SH-SY5Y (cell line): ENCODE results near the gene NOL9.

ENCODE experiments used
- GATA2 ChIP-seq: IDR thresholded peaks from 2 replicates; pipeline ENCODE4 v1.6.1; 2011; ENCODE audit warnings: mild to moderate bottlenecking, low read depth, low read length
- GATA3 ChIP-seq: IDR thresholded peaks from 2 replicates; pipeline ENCODE4 v1.6.1; 2011; ENCODE audit warnings: low read depth, mild to moderate bottlenecking, low read length, moderate library complexity

DNA sequence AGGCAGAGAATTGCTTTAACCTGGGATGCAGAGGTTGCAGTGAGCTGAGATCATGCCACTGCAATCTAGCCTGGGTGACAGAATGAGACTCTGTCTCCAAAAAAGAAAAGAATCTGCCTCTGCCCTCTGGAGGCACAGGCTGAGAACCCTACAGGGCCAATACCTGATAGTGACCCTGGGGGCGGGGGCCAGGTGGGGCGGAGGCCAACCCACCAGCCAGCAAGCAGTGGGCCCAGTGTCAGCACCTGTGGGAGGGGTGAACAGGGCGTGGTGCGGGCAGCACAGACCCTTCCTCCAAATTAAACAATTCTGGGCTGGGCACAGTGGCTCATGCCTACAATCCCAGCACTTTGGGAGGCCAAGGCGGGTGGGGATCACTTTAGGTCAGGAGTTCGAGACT lies 43.8 kb downstream of the NOL9 start:
- TF ChIP-seq GATA2 (no peak), GATA3 (no peak)
